Hippocampal formation (tissue), 2 donors: ENCODE data around the gene LIN7A.
"Not testable (repeated sequence)": the region's sequence is repeated elsewhere in the genome, so short reads cannot be mapped to it uniquely, and the experiment has no call there.

Source experiments
- DNase-seq, 2 donors: peaks; one replicate each; lab custom pipeline; 2025; lab: John Stamatoyannopoulos, UW

The LIN7A gene

DNA sequence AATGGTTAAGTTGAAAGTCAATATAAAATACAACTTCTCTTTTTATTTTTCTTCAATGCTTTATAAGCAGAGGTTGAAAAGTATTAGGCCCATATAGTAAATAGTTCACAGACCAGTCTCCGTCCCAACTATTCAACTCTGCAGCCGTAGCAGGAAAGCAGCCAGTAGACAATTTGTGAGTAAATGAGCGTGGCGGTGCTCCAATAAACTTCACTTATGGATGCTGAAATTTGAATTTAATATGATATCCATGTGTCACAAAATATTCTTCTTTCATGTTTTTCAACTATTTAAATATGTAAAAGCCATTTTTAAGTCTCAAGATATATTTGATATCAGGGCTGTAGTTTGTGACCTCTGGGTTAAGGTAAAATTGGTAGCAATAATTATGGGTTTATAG is 17.7 kb downstream of the LIN7A start:
- DNase-seq: no peak

DNA sequence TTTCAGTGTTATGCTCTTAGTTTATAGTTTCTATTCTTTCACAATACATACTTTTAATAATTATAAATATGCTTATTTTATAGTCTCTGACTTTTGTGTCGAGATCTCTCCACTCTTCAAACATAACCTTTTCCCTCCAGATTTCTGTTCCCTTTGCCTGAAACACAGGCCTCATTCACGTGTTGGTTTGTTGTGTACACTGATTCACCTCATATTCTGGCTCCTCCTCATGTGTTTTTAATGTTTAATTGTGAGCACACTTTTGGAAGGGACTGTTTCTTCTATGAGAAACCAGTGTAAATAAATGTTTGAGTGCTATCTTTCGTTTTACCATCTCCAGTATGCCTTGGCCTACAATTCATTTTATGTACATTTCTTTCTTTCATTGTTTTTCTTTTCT is 20.1 kb downstream of the LIN7A start:
- DNase-seq: no peak

DNA sequence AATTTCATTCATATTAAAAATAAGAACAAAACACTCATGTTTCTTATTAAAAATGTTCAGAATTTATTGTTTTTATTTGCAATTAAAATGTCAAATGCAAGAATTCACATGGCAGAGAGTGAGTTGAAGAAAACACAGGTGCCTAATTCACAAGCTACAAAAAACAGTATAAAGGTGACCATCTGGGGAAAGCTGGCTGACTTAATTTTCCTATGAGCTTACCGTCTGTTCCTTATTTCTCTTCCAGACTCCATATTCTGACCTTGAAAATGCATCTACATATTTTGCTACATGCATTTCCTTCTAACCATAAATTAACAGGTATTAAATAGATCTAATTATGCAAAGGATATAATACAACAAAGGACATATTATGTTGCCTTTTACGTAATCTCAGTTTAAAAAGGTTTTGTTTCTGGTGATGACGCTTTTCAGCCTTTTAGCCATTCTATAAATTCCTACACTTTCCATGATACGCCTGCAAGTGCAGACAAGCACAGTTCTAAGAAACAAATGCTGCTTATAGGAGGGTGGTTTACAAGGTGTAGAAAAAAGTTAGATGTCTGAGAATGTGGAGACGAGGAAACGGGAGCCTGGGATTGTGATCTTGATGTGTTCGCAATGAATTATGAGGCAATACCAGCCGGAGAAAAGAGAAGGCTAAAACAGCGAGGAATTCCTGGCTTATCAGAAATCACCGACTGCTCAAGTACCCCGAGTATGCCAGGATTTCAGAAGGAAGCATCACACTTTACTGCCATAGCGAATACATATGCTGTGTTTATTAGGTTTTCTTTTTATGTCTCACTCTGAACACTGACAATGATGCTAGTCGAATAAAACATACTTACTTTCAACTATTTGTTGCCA is 24.6 kb downstream of the LIN7A start:
- DNase-seq: no peak

DNA sequence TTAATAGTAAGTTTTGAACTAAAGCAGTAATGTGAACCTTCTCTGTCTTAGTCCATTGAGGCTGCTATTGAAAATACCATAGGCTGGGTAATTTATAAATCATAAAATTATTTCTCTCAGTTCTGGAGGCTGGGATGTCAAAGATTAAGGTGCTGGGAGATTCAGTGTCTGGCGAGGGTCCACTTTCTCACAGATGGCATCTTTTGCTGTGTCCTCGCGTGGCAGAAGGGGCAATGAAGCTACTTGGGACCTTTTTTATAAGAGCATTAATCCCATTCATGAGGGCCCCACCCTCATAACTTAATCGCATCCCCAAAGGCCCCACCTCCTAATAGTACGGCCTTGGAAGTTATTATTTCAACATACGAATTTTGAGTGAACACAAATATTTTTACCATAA is 28.4 kb downstream of the LIN7A start:
- no peak for DNase-seq

DNA sequence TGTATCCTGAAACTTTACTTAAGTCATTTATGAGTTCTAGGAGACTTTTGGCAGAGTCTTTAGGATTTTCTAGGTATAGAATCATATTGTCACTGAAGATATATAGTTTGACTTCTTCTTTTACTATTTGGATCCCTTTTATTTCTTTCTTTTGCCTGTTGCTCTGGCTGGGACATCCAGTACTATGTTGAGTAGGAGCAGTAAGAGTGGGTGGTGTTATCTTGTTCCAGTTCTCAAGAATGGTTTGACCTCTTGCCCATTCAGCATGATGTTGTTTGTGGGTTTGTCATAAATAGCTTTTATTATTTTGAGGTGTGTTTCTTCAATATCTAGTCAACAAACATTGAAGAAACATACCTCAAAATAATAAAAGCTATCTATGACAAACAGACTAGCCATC is 35.0 kb downstream of the LIN7A start:
- no peak for DNase-seq

DNA sequence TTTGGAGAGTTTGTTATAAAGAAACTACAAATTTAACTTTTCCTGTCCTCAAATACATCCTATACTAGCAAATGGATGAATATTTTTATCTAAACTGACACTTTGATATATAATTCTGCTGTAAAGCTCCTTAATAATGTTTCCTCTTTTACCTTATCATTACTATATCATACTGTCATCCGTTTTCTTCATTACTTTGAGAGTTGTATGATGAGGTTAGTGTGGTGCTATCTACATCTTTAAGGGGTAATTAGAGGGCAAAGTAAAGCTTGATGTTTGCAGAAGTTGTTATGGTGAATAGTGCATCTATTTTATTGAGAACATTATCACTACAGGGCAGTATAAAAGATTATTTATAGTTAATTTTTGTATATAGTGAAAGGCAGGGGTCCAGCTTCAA is 36.1 kb downstream of the LIN7A start:
- no peak for DNase-seq

DNA sequence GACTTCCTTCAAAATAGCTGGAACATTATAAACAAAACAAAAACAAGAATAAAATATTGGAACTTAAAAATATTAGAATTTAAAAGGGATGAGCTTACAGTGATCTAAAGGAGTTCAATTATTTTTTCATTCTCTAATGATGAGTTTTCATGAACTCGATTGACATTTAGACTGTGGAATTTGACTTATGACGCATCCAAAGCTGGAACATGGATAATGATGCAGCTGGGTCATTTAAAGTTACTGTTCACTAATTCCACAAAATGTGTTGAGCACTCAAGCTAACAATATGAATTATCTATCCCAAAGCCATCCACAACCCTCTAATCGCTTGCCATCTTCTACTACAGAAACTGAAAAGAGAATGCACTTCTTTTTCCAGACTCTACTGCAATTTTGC is 42.5 kb downstream of the LIN7A start:
- no peak for DNase-seq

DNA sequence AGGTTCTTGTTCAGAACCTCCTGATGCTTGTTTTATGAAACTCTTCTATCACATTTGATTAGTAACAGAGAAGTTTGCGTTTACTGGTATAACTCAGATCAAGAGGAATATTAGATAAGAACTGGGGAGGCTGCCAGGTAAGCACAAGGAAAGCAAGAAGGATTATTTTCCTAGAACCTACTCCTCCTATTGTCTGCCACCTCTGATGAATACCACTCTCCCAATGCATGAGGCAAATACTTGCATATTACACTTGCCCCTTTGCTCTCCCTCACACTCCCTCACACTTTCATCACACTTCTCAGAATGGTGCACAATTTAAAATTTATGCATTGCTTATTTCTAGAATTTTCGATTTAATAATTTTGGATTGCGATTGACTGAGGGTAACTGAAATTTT is 43.6 kb downstream of the LIN7A start:
- no peak for DNase-seq

DNA sequence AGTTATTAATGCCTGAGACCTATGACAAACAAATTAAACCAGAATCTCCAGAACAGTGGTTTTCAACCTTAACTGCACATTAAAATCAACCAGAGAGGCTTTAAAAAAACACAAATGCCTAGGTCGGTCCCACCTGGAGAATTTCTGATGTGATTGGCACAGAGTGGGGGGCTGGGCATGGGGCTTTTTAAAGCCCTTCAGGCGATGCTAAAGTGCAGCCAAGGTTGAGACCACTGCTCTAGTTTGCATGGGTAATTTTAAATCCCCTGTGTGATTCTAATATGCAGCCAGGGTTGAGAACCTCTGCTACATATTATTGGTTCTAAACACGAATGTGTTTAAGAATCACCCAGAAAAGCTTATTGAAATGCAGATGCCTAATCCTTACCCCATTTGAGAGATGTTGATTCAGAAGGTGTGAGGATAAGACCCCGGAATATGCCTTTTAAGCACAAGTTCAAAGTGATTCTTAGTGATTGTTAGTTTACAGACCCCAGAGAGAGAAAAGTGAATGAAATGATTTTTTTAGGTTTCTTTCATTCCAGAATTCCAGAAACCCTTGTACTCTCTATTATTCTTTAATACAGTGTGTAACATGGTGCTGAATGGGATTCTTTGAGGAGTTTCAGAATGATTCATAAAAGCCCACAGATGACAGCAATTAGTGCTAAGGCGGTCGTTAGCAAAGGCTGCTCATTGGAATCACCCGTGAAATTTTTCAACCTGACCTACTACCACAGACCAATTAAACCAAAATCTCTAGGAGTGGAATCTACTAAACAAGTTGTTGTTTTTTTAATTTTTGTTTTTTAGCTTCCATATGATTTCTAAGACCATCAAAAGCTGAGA is 44.9 kb downstream of the LIN7A start:
- no peak for DNase-seq

DNA sequence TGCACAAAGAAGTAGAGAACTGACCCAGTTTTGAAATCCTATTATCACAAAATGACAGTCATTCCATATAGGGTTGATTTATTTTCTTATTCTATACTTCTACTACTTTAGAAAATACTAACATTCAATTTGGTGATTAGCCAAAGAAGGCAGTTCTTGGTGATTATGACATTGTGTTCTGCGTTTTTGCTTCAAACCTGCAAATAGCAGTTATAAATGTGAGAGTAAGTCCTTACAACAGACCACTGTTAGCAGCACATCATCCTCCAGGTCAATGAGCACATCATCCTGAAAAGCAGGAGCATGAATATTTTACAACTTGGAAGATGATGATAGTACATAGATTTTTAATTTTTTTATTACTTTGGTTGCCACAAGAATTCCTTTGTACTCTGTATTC is 53.1 kb downstream of the LIN7A start:
- DNase-seq: no peak

DNA sequence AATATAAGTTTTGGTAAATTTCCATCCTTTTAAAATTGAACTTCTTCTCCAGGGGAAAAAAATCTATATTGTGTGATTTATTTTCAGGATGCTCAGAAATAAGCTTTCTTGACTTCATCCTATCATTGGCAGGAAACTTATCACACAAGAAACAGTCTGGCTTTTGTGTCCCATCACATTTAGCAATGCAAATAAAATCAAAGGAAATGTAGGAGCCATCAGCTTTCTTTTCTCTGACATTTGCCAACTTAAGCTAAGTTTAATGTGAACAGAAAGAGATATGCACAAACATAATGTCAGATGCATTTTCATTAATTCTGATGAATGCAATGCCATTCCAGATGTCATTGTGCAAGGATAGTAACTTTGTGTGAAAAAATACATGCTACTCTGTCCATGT is 56.6 kb downstream of the LIN7A start:
- DNase-seq: no peak

DNA sequence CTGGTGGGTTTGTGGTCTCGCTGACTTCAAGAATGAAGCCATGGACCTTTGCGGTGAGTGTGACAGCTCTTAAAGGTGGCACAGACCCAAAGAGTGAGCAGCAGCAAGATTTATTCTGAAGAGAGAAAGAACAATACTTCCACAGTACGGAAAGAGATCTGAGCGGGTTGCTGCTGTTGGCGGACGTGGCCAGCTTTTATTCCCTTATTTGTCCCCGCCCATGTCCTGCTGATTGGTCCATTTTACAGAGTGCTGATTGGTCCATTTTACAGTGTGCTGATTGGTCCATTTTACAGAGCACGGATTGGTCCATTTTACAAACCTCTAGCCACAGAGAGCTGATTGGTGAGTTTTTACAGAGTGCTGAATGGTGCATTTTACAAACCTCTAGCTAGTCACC is 59.3 kb downstream of the LIN7A start:
- not testable (repeated sequence) for DNase-seq

DNA sequence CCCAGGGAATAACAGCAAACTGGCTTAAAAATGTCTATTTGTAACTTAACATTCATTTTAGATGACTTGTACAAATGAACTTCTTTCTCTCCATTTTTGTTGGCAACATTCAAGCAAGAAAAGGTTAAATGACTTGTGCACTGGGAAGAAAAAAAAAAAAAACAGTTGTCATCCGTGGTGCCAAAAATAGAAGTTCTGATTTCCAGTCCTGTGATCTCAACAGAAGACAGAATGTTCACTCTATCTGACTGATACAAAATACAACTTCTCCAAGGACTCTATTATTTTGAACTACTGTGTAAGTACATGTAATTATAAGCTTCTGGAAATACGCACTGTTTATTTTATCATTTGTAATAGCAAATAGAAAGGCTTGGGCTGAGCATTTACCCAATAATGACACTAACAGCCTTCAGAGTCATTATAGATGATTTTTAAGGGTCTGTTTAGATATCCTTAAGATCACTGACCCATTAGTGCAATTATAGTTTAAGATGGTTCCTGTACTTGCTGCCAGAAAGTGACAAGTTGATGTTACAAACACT is 59.9 kb downstream of the LIN7A start:
- no peak for DNase-seq

DNA sequence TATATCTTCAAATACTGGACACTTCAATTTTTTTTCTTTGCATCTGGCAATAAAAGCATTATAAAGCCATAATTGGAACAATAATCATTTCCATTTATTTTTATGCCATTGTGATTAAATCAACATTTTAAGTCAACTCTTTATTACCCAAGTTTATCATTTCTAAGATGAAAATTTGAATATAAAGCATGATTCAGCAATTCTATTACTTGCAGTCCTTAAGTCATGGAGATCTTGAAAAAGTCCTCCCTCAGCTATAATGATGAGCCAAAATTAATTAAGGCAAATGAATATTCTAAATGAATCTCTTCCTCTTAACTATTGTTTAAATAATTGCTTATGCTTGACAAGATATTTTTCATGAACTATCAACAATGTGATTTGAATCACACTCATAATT is 65.7 kb downstream of the LIN7A start:
- no peak for DNase-seq

DNA sequence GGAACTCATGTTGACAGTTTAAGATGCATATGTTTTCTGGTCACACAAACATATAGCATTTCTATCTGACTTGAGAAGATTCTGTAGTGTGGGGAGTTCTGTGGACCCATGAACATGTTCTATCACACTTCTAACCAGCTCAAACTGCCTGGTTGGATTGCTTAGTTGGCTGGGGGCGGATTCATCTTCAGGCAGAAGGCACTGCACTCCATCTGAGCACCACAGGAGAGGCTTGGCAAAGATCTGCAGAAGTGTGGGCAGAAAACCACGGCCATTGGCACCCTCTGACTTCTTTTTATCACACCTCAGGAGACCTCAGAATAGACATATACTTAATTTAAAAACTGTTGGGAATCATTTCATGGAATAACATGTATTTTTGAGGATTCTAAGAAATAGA is 68.5 kb downstream of the LIN7A start:
- no peak for DNase-seq

DNA sequence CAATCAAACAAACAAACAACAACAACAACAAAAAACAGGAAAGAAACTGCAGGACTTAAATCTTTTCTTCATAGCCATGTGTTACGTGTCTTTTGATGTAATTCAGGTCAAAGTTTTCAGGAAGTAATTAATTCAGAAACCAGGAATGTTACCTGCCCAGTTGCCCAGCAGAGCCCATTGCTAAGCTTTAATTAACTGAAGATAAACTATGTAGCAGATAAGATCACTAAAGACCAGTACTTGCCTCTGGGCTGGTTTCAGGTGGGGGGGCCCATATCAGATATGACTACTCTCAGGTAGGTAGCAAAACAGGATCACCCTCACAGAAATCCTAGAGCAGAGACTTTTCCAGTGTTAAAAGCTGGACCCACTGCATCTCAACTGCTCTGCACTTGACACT is 69.2 kb downstream of the LIN7A start:
- no peak for DNase-seq

DNA sequence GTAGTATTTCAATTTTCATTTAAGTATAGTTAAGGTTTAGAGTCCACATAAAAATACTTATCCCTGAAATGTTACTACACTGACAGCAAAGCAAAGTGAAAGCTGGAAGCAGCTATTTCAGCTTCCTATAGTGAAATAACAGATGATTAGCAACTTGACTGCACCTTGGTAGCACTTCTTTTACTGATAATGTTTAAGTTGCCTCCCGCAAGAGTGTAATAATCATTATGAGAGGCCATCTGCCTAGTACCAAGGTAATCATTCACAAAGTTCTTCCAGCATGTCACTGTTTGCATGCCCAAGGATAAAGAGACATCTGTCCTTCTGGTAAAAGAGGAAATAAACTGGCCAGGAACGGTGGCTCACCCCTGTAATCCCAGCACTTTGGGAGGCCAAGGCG is 69.8 kb downstream of the LIN7A start:
- no peak for DNase-seq

DNA sequence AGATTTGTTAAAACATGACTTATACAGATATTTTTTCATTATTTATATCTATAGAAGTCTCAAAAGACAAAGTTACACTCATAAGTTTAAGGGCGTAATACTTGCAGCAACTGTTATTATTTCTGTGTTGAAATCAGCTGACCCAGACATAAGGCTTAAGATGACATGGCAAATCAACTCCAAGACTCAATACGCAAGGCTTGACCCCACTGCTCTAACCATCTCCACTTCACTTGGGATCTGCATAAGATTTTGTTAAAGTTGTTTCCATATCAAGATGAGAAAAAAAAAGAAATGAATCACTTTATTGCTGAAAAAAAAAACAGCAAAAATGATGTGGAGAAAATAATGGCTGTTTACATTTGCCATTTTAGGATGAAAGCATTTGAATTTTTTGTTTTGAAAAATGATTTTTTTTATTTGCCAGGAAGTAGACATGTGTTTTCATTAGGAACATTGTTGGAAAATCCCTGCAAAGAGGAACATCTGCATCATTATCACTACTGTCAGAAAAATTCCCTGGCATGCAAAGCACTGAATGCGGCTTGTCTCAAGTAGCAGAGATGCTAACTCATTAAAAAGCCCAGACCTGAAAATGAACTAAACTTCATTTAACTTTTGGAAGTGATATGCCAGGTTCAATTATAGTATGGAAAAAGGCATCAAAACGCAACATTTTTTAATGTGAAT is 73.5 kb downstream of the LIN7A start:
- no peak for DNase-seq

DNA sequence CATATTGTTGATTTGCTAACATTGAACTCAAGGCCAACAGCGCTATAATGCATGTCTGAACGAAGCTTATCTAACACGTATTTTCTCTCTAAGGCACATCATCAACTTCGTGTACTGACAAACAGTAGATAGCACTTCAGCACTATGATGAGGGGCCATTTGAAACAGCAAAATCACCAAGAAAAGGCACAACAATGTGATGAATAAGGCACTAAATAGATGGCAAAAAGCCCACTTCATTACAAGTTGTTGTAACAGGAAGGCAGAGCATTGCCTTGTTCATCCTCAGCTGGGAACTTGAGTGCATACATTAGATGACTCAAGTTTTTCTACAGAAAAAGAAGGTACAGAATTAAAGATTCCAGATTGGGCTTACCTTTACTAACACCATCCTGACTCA is 75.2 kb downstream of the LIN7A start:
- no peak for DNase-seq

DNA sequence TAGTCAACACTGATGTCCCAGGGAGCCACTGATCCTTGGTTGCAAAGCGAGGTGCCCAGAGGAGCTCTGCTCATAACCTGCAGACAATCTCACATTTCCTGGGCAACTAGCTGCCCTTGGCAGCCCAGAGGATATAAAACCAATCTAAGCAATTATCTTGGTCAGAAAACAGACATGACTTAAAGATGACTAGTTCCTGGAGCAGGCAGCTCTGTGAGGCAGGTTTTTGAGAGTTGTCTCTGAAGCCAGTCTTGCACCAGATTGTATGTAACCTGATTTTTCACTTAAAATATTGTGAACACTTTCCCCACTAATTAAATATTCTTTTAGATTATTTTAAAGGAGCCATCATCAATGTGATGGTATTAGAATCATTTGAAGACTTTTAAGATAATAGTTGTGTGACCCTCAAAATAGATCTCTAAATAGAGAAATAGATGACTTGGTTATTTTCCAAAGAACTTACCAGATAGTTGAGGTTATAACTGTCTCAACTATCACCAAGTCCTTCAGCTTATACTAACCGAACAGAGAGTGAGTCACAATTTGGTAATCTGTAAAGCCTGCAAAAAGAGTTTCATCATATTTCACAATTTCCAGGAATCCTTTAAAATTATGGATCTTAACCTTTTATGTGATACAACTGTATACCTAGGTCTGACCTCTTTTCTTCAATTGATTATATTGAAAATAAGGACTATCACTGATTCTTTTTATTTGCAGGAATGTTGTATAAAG is 75.9 kb downstream of the LIN7A start:
- DNase-seq: no peak

DNA sequence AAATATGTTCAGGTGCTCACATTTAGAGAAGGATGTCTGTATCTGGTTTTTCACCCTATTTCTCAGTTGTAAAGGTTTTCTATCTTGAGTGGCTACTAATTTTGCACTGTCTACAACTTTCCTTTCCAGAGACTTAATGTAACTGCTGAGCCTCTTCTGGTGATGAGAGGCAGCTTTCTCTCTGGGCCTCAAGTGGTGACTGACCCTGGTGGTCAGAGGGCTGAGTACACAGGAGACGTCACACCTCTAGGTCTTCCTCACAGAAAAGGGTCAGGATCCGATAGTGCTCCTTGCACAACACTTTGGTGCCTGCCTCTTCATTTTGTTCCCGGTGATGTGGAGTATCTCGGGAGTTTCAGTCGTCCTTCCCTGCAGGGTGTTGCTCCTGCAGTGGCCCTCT is 76.8 kb downstream of the LIN7A start:
- DNase-seq: no peak

DNA sequence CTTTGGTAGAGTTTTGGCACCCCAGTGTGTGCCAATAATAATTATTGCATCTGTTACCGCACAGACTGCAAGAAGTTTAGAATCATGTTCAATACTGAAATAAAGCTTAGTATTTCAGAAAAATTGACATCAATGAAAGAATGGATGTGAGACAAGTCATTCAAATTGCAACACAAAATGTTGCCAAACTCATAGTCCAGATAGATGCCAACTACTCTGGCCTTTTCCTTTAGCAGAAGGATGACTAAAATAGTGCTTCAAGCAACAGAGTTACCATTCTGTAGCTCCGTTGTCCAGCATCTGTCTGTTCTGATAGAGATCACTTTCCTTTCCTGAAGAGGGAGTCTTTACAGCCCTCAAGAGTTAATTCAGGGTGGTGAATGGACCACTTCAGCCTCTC is 77.5 kb downstream of the LIN7A start:
- no peak for DNase-seq
